Stimulated activated CD4-positive, alpha-beta T cell treated with anti-CD3 and anti-CD28 coated beads, TNF-alpha, amount 100 ng/mL, for 24 hours (primary cell): ENCODE measurements around the gene NINL.

ENCODE experiments used
- DNase-seq, 3 experiments: peaks; one replicate each; pipeline ENCODE4 v3.0.0-alpha.2; 2020; ENCODE audit warnings: low read depth in 3 of 3

Gene NINL

GRCh38 chr20:25465243-25466135 lies 119.8 kb downstream of the NINL start:
- DNase-seq = no peak

DNA sequence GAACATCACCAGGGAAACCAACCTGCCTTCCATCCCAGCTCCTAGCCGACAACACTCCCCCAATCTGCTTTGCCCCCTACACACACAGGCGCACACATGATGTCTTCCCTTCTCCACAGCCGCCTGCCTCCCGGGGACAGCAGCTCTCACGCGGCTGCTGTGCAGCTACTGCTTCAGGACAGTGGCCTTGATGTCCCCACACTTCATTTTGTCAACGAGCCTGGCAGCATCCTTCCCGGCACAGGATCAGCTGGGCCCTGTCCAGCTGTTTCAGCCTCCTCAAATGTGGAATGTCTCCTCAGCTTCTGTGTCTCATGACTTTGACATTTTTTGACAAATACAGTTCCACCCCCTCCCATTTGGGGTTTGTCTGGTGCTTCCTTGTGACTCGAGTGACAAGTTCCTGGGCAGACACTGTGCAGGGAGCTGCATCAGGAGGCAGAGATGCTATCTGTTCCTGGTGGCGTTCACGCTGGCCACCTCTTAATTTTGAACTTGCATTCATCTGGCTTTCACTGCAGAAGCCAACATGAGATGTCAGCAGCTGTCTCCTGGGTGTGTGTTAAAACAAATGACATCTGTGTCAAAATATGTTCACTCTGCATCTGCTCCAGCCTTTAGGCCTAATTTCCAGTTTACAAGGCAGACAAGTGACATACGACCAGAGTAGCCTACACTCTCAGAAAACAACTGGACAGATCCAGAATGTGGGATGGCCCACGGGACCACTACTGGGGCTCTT lies 120.7 kb downstream of the NINL start:
- no peak for DNase-seq

GRCh38 chr20:25461786-25462545 lies 123.4 kb downstream of the NINL start:
- no peak for DNase-seq

DNA sequence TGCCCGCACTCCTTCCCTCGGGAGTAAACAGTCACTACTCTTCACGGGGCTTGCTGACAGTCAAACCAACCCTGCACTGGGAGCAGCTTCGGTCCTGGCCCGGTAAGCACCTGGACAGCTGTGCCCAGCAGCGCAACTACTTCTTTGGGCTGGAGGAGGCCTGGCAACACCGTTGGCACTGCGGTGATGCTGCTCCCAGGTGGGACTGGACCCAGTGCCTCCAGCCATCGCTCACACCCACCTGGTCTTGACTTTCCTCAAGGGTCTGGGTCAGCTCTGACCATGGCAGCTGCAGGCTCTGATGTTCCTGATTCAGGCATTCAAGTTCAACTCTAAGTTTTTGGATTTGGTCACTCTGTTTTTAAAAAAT lies 124.1 kb downstream of the NINL start:
- DNase-seq = no peak

- DNase-seq = no peak
Measured at GRCh38 chr20:25460566-25461280, 124.6 kb downstream of the NINL start.

- DNase-seq = no peak
Measured at GRCh38 chr20:25459916-25460535, 125.3 kb downstream of the NINL start.

- no peak for DNase-seq
Measured at GRCh38 chr20:25459111-25459830, 126.1 kb downstream of the NINL start.

GRCh38 chr20:25457886-25458680 lies 127.2 kb downstream of the NINL start:
- DNase-seq = no peak

DNA sequence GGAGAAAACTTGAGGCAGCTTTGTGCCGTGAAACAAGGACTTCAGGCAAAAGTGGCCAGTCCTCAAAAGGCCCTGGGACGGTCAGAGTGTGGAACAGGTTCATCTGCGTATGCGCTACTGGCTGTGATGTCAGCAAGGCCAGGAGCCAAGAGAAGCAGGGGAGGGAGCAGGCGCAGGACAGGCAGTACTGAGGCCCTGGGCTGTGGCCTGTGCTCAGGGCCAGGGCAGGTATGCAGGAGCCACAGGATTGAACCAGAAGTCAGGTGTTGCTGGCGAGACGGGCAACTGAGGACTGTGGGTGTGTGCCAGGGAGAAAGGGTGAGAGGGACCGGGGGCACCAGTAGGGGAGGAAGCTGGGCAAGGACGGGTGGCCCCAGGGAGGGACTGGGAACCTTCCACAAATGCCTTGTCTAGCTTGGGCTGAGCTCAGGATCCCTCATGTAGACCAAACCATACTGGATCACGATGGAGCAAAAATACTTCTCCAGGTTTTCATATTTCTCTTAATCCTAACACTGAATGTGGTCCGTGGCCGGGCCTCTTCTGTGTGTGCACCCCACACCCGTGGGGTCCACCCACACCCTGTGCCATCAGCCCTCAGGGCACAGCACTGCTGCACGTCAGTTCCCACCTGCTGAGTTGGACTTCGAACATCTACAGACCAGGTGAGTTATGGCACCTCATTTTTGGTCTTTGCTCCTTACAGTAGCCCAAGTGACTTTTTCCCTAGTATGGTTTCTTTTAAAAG lies 131.0 kb downstream of the NINL start:
- DNase-seq = no peak

DNA sequence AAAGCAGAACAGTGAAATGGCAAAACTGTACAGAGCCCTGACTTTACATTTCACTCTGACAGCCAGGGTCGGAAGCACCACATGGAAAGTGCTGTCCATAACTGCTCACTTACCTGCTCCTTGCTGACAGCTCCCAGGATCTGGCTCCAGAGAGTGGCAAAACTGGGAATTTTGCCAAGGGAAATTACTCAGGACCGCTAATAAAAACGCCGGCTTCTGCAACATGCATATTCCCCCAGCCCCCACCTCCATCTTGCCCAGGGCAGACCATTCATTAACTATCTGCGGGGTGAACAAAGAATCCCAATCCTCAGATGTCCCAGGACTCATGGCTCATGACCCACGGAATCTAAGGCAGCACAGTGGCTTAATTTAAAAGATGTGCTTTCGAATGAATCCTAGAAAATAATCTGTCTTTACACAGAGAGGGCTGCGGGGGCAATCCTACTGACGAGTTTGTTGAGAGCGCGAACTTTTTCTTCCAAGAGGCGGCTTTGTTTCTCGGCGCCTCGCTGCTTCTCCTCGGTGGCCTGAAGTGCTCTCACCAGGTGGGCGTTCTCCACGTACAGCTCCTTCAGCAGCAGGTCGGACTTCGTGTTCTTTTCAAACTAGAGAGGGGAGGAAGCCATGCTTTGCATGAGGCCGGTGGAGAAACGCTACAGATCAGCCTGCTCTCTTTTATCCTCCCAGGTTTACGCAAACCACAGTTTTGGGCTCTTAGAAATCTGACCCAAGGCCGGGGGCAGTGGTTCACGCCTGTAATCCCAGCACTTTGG lies 132.1 kb downstream of the NINL start:
- DNase-seq = no peak

DNA sequence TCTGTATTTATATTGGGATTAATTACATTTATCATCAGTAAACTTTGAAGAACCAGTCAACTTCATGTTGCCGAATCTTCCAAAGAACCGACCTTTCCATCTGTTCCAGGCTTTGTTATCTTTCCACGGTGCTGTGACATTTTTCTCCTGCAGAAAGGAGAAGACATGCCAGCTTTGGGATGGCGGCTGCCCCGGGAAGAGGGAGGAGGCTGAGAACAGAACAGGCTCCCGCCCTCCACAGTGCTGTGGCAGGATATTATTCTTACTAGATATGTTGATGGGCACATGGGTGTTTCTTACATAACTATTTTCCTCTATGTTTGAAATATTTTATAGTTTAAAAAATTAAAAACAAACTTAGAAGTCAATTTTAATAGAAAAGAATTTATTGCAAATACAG lies 133.0 kb downstream of the NINL start:
- DNase-seq = no peak

GRCh38 chr20:25447671-25448070 lies 137.7 kb downstream of the NINL start:
- no peak for DNase-seq

DNA sequence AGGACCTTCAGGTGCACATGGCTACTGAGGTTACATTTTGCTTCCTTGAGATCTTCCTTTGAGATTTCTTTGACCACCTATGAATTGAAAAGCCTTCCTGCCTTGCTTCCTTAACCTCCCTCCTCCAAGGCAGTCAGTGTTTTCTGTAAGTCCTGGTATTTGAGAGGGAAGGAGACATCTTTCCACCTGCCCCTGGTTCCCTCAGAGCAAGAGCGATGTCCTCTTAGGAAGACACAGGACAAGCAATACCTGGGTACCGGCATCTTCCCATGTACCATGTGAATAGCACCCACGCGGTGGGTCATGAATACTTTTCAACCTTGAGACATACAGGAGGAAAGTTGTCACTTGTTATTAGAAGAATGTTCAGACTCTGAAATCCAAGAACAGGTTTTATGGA lies 140.8 kb downstream of the NINL start:
- DNase-seq = no peak

GRCh38 chr20:25439328-25439727 lies 146.0 kb downstream of the NINL start:
- no peak for DNase-seq

DNA sequence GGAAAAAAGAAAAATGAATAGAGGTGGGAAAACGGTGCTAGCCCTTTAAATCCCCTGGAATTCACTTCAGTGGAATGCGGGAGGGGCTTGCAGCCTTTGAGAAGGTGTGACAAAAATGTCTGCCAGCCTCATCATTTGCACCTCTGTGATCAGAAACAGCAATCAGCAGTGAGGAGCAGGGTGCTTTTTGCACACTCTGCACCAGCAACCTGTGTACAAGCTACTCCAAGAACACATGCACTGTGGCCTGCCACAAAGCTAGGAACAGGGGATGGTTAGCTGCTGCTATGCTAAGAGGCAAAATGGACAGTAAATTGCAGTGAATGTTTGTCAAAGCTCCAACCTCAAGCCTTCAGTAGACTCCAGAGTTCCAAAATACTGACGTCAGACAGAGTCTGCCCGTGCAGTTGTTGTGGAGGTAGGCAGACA lies 148.2 kb downstream of the NINL start:
- no peak for DNase-seq

GRCh38 chr20:25424536-25424935 lies 160.8 kb downstream of the NINL start:
- no peak for DNase-seq

- no peak for DNase-seq
Measured at GRCh38 chr20:25422032-25422431, 163.3 kb downstream of the NINL start.

- no peak for DNase-seq
Measured at GRCh38 chr20:25421102-25421501, 164.2 kb downstream of the NINL start.
